Cardiac fibroblast (primary cell): ENCODE data around the gene FXYD5.

Source experiments
- DNase-seq, 2 donors: peaks; one replicate each; pipeline versions ENCODE4 v3.0.0 to v3.0.0-alpha.2; 2010; ENCODE audit warnings: low read depth in 2 of 2
- H3K4me3 ChIP-seq, 2 donors: replicated peaks in 1 of 2; 1 replicate in 1 of 2; 2 replicates in 1 of 2; pipeline ENCODE4 v1.5.1; 2011; ENCODE audit warnings: low read depth in 2 of 2, low read length in 2 of 2, mild to moderate bottlenecking in 2 of 2, moderate library complexity in 1 of 2
- CTCF ChIP-seq: IDR thresholded peaks from one replicate; pipeline ENCODE4 v1.5.1; 2011; ENCODE audit warnings: low read depth, mild to moderate bottlenecking, low read length, inconsistent platforms

FXYD5 gene

GRCh38 chr19:35120492-35120891 lies 34.0 kb upstream of the FXYD5 start:
- TF ChIP-seq CTCF = no peak
- DNase-seq = peak; percentile 34 to 70
- no peak overlapping the region for H3K4me3 ChIP-seq

DNA sequence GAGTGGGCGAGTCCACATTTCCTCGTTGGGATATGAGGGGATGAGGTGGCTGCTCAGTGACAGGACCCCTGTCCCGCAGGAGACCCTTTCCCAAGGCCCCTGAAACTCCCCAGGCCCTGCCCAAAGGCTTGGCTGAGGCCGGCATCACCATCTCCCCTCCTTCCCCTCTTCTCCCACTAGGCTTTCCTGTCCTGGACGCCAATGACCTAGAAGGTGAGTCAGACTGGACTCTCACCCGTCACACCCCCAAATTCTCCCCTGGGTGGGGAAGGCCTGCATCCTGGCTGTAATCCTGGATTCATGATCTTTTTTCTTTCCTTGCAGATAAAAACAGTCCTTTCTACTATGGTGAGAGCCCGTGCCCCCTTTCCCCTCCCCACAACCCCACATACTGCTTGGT lies 33.6 kb upstream of the FXYD5 start:
- no peak for TF ChIP-seq CTCF
- no peak overlapping the region for H3K4me3 ChIP-seq
- DNase-seq = peak in 1 of 2 donors; percentile 28

- no peak overlapping the region for H3K4me3 ChIP-seq
- TF ChIP-seq CTCF = no peak
- DNase-seq = no peak
These were observed 31.6 kb upstream of the FXYD5 start for GRCh38 chr19:35122687-35123551.

DNA sequence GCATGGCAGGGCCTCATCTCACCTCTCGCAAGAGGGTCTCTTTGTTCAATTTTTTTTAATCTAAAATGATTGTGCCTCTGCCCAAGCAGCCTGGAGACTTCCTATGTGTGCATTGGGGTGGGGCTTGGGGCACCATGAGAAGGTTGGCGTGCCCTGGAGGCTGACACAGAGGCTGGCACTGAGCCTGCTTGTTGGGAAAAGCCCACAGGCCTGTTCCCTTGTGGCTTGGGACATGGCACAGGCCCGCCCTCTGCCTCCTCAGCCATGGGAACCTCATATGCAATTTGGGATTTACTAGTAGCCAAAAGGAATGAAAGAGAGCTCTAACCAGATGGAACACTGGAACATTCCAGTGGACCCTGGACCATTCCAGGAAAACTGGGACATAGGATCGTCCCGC lies 31.0 kb upstream of the FXYD5 start:
- peak in 1 of 2 donors; percentile 33 for DNase-seq
- H3K4me3 ChIP-seq = no peak overlapping the region
- TF ChIP-seq CTCF = no peak

DNA sequence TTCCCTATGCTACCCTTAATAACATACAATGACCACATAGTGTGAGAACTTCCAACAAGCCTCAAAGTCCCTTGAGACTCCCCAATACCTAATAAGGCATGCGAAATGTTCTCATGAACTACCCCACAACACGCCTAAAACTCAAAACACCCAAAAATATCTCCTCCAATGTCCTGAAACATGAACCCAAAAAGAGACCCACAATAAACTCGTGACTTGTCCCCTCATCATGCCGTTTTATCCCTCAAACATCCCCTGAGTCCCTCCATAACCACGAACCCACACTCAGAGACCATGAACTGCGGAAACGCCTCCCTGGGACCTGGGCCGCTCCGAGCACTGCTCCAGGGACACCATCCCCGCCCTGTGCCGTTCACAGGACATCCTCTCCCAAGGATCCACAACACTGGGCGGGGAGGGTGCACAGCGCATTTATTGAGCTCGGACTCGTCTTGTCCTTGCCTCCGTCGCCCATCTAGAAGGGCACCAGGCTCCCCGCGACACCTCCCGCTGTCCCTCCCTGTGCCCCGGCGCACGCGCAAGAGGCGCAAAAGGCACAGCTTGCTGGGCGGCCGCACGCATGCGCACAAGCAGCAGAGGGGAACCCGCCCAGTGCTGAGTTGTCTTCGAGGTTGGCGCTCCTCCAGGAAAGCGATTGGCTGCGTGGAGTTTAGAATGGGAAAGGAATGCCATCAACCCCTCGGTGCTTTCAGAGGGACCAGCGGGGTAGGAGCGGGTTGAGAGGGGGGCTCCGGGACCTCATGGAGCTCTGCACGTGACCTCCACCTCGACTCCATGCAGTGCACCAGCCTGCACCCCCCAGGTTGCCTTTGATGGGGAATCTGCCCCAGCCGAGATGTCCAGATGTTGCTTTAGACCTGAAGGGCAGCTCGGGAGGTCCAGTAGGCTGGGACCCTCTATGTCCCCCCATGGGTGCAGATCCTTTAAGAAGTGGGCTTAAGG lies 30.2 kb upstream of the FXYD5 start:
- peak; percentile 93 to 95 for DNase-seq
- peak overlapping the region; percentile 65 to 67 for H3K4me3 ChIP-seq
- no peak for TF ChIP-seq CTCF

- no peak overlapping the region for H3K4me3 ChIP-seq
- no peak for DNase-seq
- no peak for TF ChIP-seq CTCF
These were observed 29.2 kb upstream of the FXYD5 start for GRCh38 chr19:35125270-35125717.
